Breast epithelium (tissue), 3 donors: Measurements from ENCODE around the gene NUP210.

Experiments
- CTCF ChIP-seq, 3 donors: fragments of 450-650 bp; IDR thresholded peaks; one replicate each; pipeline ENCODE4 v1.5.1; 2016 to 2017; ENCODE audit warnings: antibody characterized with exemption in 3 of 3, mild to moderate bottlenecking in 3 of 3, moderate library complexity in 3 of 3
- POLR2A ChIP-seq: fragments of 450-650 bp; IDR thresholded peaks from one replicate; pipeline ENCODE4 v1.6.1; 2016; ENCODE audit warnings: antibody characterized with exemption, mild to moderate bottlenecking, moderate library complexity

GRCh38 chr3:13300546-13301285 is 119.4 kb downstream of the NUP210 start:
- TF ChIP-seq POLR2A: no peak
- TF ChIP-seq CTCF (IDR thresholded peaks at IDR 0.05): no peak
